HS-27A (cell line): ENCODE measurements around the gene LRRC27.
A peak's percentile ranks its signal among the peaks of the same experiment; 100 is the strongest.
"Not testable (repeated sequence)": the region's sequence is repeated elsewhere in the genome, so short reads cannot be mapped to it uniquely, and the experiment has no call there.

Source experiments
- DNase-seq: peaks from one replicate; pipeline ENCODE4 v3.0.0-alpha.2; 2012; ENCODE audit warnings: low read depth, missing footprints

The LRRC27 gene

DNA sequence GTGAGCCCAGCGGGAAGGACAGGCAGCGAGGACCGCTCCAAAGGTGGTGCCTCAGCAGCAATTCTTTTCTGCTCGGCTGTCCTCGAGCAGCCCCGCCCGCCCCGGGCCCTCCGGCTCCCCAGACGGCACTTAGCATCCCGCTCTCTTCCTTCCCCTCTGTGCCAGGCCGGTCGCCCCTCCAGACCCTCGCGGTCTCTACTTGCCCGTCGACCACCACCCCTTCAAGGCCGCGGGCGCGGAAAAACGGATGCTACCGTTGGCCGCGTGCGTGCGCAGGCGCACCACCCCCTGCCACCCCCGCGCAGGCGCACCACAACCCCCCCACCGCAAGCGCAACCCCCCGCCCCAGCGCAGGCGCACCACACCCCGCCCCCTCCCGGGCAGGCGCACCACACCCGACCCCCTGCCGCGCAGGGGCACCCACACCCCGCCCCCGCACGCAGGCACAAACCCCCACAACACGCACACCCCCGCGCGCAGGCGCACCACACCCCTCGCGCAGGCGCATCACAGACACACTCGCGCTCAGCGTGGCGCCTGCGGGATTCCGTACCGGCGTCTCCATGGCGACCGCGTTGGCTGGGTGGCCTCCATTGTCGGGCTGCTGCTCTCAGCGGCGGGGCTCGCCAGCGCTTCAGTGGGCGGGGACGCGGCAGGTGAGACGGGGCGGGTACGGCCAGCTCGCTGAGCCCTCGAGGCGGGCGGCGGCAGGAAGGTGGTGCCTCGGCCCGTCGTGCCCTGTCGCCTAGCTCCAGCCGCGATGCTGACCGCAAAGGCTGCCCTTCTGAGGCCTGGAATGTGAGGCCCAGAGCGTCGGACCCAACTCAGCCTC lies at the start of gene LRRC27:
TSS of gene LRRC27 (plus strand) at position 593 of the 832 bp plus-strand sequence. CDS start 1,332 bp downstream, outside the sequence.
- DNase-seq = peak; percentile 52

DNA sequence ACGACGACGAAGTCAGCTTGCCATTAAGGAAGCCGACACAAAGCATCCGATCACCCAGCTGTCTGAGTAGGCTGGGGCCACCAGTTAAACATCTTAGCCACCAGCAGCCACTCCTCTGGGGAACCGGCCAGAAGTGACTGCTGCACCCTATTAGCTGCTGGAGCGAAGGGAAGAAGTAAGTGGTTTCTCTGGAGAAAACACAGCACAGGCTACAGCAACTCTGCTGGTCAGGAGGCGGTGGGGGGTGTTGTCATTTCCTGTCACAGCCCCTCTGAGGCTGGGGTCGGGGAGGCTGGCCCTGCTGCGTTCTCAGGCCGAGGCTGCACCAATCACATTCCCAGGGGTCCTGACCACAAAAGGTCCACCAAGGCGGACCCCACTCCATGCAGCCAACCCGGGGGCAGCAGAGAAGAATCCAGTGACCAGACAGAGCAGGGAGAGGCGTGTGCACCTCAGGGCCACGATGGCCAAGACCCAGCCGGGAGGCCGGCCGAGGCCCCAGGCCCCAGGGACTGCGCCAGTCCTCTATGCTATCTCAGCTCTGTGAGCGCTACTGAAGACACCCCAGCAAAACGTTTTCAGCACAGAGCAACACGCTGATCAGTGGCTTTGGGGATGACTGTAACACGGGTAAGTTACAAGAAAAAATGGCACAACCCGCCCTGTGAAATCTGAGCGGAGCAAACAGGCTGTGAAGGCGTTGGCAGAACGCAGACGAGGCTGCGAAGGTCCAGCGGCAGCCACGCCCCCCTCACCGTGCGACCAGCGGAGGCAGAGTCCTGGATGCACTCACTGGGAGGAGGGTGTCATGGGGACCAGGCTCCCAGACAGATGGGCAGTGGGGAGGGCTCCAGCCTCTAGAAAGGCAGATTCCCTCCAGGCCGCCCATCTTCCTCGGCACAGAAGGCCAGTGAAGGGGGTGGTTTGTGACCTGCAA lies 49.1 kb upstream of the LRRC27 start:
- DNase-seq = no peak

GRCh38 chr10:132283604-132284382 lies 48.2 kb upstream of the LRRC27 start:
- no peak for DNase-seq

- DNase-seq = no peak
These were observed 42.6 kb upstream of the LRRC27 start for GRCh38 chr10:132289439-132289838.

DNA sequence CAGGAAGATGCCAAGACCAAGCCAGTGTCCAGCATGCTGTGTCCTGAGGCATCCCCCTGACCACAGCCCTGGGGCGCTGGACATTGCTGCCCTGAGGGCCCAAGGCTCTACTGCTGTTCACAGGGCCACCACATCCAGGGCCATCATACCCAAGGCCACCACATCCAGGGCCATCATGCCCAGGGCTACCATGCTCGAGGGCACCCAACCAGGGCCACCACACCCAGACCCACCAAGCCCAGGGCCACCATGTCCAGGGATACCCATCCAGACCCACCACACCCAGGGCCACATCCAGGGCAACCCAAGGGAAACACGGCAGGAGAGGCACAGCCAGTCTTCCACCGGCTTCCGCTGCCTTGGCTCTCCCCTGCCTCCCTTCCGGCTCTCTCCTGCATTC lies 41.4 kb upstream of the LRRC27 start:
- DNase-seq = no peak

DNA sequence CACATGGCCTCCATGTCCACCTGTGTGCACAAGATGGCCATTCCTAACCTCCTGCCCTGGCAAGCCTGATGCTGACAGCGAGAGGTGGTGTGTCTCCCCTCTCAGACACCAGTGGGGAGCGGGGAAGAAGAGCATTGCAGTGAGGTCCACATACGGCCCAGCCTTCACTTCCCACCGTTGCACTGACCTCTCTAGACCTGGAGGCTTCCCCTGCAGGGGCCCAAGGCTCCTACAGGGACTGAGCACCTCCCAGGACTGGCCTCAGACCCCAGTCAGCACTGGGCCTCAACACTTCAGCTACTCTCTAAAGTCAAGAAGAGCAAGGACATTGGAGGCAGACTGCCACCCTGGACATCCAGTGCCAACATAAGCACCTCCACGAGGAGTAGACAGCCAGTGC lies 40.2 kb upstream of the LRRC27 start:
- no peak for DNase-seq

- no peak for DNase-seq
These were observed 39.4 kb upstream of the LRRC27 start for GRCh38 chr10:132292287-132293200.

DNA sequence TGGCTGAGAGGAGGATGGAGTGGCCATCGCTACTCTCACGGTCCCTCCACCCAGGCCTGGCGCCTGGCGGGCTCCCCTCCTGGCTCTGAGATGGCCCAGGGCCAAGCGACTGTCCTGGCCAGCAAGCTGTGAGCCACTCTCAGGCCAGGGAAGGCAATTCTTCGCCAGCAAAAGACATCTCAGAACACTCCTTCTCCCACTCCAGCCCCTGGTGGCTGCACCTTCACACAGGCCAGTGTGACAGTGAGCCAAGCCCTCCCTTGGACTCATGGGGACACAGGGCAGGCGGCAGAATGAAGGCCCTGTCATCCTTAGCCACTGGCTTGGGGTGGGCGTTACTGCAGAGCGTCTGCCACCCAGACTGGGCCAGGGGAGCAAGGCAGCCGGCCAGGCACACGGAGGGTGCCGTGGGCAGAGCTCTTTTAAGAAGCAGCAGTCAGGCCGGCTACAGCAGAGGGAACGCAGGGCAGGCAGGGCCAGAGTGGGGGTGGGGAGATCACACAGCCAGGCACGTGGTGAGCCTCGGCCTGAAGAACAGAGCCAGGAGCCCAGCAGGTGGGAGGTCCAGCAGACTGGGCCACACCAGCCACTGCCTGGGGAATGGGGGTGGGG lies 38.7 kb upstream of the LRRC27 start:
- no peak for DNase-seq

DNA sequence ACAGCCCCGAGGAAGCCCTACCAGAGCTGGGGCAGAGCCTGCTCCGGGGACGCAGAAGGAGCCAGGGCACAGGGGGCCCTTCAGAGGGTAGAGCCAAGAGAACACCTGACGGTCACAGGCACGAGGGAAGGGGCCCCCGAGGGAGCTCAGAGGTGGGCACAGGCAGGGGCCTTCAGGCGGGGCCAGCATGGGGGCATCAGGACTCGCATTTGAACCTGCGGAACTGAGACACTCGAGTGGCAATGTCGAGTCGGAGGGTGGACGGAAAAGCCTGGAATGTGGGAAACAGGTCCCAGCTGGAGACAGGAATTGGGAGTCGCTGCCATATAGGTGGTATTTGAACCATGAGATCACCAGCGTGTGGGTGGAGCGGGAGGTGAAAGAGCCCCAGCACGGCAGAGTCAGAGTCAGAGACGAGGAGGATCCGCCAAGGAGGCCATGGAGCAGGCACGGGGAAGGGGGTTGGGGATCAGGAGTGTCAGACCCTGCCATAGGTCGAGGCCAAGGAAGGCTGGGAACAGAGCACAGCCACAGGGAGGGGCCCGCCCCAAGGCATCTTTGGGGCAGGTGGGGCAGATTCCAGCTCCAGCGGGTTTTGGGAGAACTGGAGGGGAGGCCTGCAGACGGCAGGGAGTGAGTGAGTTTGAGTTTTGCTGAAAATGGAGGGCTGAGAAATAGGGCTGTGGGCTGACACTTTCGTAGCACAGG lies 38.0 kb upstream of the LRRC27 start:
- DNase-seq = no peak

DNA sequence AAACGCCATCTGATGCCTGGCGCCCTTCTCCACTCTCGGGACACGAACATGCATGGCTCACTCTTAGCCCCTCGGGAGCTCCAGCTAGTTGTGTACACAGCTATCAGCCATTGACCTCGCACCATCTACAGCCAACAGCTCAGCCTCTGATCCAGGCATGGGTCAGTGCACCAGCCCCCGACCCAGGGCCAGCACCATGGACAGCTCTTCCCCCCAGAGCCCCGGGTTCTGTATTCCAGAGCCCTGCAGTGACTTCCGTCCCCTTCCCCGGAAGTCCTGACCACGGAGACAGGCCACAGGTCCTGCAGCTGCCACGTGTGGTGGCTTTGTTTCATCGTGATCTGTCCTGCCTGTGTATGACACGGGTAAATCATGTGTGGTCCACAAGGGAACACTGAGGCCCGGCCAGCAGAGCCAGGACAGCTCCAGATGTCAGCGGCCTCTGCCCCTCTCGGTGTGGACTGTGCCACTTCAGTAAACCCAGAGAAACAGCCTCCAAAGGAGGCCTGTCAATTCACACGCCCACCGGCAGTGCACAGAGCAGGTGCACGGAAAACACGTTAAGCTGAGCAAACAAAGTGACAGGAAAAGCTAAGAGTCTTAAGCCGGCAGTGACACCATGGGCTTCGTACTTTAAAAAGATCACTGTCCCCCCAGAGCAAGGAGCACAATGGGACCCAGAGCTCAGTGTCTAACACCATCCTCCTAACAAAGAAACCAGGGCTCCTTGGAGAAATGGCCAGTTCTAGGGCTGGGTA lies 37.3 kb upstream of the LRRC27 start:
- no peak for DNase-seq

- DNase-seq = not testable (repeated sequence)
These were observed 36.5 kb upstream of the LRRC27 start for GRCh38 chr10:132295481-132295880.

DNA sequence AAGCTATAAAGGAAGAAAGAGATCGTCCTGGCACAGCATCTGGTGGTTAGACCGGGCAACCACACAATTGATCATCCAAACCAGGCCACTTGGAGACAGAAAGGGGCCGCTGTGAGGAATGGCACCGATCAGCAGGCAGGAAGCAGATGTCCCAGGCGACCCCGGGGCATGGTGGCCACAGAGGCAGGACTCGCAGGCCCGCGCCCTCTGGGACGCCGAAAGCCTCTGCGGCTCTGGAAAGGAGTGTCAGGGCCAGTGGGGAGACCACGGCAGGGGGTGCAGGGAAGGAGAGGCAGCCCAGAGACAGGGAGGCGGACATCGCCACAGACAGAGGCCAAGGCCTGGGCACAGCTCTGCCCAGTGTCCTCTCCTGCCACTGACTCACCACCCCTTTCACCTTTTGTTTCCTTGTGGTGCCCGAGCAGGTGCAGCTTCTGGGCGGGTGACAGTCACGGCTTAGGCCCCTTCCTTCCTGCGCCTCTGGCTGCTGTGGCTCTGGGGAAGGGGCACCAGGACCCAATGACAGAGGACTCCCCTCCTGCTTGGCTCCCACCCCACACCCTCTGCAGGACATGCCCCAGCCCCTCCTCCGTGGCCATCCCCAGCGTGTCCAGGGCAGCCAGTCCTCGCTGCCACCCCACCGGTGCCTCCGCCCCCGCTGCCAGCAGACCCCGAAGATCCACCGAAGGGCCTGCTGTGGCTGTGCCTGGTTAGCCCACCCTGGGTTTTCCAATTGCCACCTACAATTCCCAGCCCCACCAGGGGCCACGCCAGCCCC lies 35.1 kb upstream of the LRRC27 start:
- DNase-seq = no peak

- DNase-seq = no peak
These were observed 34.5 kb upstream of the LRRC27 start for GRCh38 chr10:132297526-132297925.

GRCh38 chr10:132298038-132298881 lies 33.7 kb upstream of the LRRC27 start:
- DNase-seq = no peak

- DNase-seq = no peak
These were observed 32.3 kb upstream of the LRRC27 start for GRCh38 chr10:132299371-132300336.

GRCh38 chr10:132300582-132300981 lies 31.4 kb upstream of the LRRC27 start:
- DNase-seq = no peak
